ENCODE data around the gene CAPN14.

CAPN14 gene

DNA sequence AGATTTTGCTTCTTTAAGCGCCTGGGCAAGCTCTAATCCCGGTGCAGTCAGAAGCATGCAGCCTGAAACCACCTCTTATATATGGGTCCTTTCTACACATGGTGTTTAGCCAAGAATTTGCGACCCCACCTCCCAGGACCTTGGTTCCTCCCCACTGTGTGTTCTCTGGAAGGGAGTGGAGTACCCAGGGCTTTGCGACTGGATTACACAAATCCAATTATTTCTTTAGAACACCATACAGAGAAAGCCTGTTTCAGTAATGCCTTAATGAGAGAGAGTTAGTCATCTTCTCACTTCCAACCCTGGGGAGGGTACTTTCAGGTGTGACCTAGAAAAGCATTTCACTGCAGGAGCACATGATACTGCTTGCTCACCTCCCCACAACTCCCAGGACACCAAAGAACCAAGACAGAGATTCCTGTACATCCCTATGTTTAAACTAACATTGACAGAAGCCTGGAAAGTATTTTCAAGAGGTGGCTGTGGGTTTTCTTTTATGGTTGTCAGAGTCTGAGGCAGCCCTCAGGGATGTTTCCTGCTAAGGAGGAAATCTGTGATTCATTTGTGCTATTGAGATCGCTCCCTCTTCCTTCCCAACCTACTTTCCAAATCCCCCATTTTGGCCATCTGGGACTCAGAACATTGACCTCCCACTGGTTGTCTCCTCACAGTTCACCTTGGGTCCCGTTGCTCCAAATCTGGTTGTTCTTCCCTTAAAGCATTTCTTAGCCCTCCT lies at the start of gene CAPN14:
TSS of gene CAPN14 (minus strand) at position 51 of the 736 bp plus-strand sequence. CDS start 12,068 bp downstream, outside the sequence.
- DNase-seq (ENCODE audit: low read depth in 2 of 2), result no peak

GRCh38 chr2:31266804-31267203 lies 49.5 kb upstream of the CAPN14 start:
- DNase-seq (ENCODE audit: low read depth in 2 of 2), result no peak

- no peak for DNase-seq (ENCODE audit: low read depth in 2 of 2)
These were observed 47.9 kb upstream of the CAPN14 start for GRCh38 chr2:31265234-31265633.

DNA sequence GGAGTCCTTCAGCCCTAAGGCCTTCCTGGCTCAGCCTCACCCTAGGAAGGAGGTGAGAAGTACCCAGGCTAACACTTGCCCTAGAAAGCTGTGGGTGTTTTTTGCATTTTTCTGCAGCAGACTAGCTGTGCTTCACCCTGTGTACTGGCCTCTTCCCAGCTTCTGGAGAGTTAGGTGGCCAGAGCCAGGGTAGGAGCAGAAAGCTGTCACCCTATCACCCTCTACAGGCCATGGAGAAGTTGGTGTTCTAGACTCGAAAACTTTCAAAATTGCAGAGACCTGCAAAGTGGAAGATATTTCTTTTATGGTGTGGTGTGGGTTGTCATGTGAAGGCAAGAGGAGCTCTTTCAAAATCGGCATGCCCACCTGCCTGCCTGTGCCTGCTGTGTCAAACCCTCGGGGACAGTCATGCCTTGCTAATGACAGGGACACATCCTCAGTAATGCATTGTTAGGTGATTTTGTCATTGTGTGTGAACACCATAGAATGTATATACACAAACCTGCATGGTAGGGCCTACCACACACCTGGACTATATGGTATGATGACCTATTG lies 46.4 kb upstream of the CAPN14 start:
- DNase-seq (ENCODE audit: low read depth in 2 of 2), result no peak

DNA sequence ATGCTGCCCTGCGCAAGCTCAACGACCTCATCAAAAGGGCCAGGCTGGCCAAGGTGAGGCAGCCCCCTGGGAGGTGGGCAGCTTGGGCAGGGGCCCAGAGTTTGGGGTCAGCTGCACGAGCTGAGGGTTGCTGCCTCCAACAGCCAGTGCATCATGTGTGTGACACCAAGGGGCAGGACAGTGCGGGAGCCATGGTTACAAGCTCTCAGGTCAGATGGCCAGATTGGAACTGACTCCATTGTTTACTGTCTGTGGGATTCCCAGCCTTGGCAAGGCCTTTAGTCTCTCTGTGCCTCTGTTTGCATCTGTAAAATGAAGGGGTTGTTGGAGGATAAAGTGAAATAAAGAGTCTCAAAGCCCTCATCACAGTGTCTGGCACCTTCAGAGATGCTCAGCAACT lies 43.6 kb upstream of the CAPN14 start:
- DNase-seq (ENCODE audit: low read depth in 2 of 2), result no peak

DNA sequence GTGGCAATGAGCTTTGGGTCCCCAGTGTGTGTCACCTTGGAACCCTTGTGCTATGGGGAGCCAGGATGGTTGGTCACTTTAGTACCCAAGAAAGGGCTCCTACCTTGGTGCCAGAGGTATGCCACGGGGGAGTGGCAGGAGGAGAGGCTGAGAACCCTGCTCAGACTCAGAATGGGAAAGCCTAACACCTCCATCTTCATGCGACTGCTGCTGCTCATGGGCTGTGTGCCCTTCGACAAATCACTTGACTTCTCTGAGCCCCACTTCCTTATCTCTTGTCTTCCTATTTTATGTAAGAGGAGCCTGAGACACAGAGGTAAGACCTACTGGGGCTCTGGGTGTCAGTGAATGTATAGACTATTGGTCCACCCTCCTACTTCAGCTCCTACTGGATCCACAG lies 41.8 kb upstream of the CAPN14 start:
- DNase-seq (ENCODE audit: low read depth in 2 of 2), result no peak

GRCh38 chr2:31258351-31258750 lies 41.0 kb upstream of the CAPN14 start:
- no peak for DNase-seq (ENCODE audit: low read depth in 2 of 2)

GRCh38 chr2:31256611-31257382 lies 39.5 kb upstream of the CAPN14 start:
- no peak for DNase-seq (ENCODE audit: low read depth in 2 of 2)

GRCh38 chr2:31255911-31256571 lies 38.7 kb upstream of the CAPN14 start:
- DNase-seq (ENCODE audit: low read depth in 2 of 2), result no peak

GRCh38 chr2:31254237-31255203 lies 37.2 kb upstream of the CAPN14 start:
- DNase-seq (ENCODE audit: low read depth in 2 of 2), result no peak

GRCh38 chr2:31253356-31254131 lies 36.2 kb upstream of the CAPN14 start:
- DNase-seq (ENCODE audit: low read depth in 2 of 2), result no peak

GRCh38 chr2:31251851-31252250 lies 34.5 kb upstream of the CAPN14 start:
- no peak for DNase-seq (ENCODE audit: low read depth in 2 of 2)

GRCh38 chr2:31251018-31251417 lies 33.7 kb upstream of the CAPN14 start:
- no peak for DNase-seq (ENCODE audit: low read depth in 2 of 2)

- no peak for DNase-seq (ENCODE audit: low read depth in 2 of 2)
These were observed 31.8 kb upstream of the CAPN14 start for GRCh38 chr2:31249009-31249690.

GRCh38 chr2:31248139-31248538 lies 30.8 kb upstream of the CAPN14 start:
- DNase-seq (ENCODE audit: low read depth in 2 of 2), result no peak

- DNase-seq (ENCODE audit: low read depth in 2 of 2), result no peak
These were observed 30.4 kb upstream of the CAPN14 start for GRCh38 chr2:31247711-31248110.

GRCh38 chr2:31246184-31246852 lies 29.0 kb upstream of the CAPN14 start:
- DNase-seq (ENCODE audit: low read depth in 2 of 2), result no peak

DNA sequence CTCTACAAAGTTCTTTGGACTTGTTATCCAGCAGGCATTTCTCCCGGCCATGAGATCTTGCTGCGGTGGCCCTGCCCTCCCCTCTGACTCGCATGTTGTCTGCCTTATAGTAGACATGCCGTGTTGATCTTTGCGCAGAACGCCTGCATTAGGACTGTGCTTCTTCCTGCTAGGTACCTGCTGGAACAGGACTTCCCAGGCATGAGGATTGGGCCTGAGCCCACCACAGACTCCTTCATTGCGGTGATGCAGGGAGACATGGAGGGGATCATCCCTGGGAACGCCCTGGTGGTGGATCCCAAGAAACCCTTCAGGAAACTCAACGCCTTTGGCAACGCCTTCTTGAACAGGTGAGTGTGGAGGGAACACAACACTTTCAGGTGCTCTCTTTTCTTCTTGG lies 26.8 kb upstream of the CAPN14 start:
- no peak for DNase-seq (ENCODE audit: low read depth in 2 of 2)

DNA sequence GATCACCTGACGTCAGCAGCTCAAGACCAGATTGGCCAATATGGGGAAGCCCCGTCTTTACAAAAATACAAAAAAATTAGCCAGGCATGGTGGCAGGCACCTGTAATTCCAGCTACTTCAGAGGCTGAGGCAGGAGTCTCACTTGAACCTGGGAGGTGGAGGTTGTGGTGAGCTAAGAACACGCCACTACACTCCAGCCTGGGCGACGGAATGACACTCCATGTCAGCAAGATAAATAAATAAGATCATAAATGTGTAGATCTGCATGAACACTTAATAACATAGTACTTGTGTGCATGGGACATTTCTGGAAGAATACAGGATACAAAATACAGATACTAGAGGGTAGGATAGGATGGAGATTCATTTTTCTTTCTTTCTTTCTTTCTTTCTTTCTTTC lies 25.7 kb upstream of the CAPN14 start:
- no peak for DNase-seq (ENCODE audit: low read depth in 2 of 2)
